Measurements from ENCODE around the gene ADRA2C.

The ADRA2C gene

DNA sequence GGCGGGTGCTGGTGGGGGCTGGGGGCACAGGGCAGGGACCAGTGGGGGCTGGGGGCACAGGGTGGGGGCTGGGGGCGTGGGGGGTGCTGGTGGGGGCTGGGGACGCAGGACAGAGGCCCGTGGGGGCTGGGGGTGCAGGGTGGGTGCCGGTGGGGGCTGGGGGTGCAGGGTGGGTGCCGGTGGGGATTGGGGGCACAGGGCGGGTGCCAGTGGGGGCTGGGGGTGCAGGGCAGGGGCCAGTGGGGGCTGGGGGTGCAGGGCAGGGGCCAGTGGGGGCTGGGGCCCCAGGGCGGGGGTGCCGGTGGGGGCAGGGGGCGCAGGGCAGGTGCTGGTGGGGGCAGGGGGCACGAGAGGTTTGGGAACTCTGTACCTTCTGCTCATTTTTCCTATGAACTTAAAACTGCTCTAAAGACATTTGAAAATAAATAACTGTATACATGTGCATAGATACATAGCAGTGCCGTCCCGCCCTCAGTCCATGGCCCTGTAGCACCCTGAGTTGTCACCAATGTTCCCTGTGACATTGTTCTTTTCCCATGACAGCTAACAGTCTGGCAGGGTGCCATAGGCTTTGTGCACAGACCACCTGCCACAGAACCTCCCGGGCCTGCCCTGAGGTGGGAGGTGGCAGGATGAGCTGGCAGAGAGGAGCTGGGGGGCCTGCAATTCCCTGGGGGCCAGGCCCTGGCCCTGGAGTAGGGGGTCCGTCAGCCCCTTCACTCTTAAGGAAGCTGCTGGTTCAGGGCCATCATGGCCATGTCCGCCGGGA, 35.6 kb upstream of the ADRA2C start:
- no peak for TF ChIP-seq POLR2A (IDR thresholded peaks at IDR 0.05; ENCODE audit: low read depth, low read length)
- no peak for TF ChIP-seq PAX5 (IDR thresholded peaks at IDR 0.05; ENCODE audit: insufficient read depth, low read length, severe bottlenecking)
- no peak for TF ChIP-seq POLR2AphosphoS5 (IDR thresholded peaks at IDR 0.05; ENCODE audit: low read depth, low read length)
- no peak for TF ChIP-seq TAF1 (IDR thresholded peaks at IDR 0.05; ENCODE audit: low read depth, low read length)
- no peak for TF ChIP-seq POU2F2 (IDR thresholded peaks at IDR 0.05; ENCODE audit: low read depth, low read length)
- no peak for TF ChIP-seq SPI1 (IDR thresholded peaks at IDR 0.05; ENCODE audit: low read depth, low read length)
- FAIRE-seq, result no peak
- no peak for DNase-seq (ENCODE audit: insufficient read length, low spot score)

DNA sequence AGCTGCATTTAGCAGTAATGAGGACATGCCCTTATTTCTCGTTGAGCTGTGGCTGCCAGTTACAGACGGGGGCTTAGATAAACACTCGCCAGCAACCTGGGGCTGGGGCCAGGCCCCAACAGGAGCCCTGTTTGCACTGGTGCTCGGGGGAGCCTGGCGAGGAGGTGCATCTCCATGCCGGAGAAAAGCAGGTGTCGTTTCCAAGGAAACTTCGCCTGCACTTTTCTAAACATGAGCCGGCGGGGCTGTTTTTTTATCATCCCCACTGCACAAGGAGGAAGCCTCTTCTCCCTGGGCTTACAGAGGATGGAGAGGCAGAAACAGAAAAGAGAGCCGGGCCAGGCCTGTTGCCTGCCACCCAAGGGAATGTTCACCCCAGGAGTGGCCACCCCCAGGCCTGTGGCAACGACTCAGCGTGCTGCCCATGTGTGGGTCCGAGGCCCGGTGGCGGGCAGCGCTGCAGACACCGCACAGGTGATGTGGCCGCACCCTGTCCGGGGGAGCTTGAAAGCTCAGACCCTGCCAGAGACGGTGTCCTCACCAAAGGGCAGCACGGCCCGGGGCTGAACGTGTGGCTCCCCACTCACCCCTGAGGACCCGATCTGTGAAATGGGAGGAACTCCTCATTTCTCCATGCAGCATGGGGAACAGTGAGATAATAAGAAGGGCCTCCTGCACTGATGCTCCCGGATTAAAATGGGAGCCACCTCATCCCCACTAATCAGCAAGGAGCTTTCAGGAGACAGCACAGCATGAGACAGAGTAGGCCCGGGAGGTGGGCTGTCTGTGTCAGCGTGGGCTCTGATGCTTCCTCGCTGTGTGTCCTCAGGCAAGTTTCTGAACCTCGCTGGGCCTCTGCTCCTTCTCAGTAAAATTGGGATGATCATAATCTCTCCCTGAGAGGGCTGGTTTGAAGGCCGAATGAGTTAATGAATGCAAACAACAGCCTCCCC, 33.8 kb upstream of the ADRA2C start:
- FAIRE-seq, result no peak
- DNase-seq (ENCODE audit: insufficient read length, low spot score), result no peak
- no peak for TF ChIP-seq POU2F2 (IDR thresholded peaks at IDR 0.05; ENCODE audit: low read depth, low read length)

DNA sequence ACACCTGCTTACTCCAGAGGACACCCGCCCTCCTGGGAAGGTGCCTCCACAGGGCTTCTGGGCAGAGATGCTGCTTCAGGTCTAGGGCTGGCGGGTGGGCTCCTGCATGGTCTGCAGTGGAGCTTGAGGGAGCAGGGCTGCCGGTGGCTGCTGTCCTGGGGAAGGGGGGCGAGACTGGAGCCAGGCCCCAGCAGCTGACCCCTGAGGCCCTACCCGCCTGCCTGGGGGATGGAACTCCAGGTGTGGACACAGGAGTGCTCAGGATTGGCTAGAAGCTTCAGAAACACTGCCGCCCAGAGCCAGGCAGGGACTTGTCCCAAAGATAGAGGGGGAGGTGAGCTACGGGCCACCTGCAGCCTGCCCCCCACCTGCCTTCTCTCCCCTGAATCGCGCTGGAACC, 33.0 kb upstream of the ADRA2C start:
- TF ChIP-seq SPI1 (IDR thresholded peaks at IDR 0.05; ENCODE audit: low read depth, low read length), result no peak
- TF ChIP-seq POLR2A (IDR thresholded peaks at IDR 0.05; ENCODE audit: low read depth, low read length), result no peak
- TF ChIP-seq PAX5 (IDR thresholded peaks at IDR 0.05; ENCODE audit: insufficient read depth, low read length, severe bottlenecking), result no peak
- TF ChIP-seq POU2F2 (IDR thresholded peaks at IDR 0.05; ENCODE audit: low read depth, low read length), result no peak
- TF ChIP-seq TAF1 (IDR thresholded peaks at IDR 0.05; ENCODE audit: low read depth, low read length), result no peak
- TF ChIP-seq POLR2AphosphoS5 (IDR thresholded peaks at IDR 0.05; ENCODE audit: low read depth, low read length), result no peak
- FAIRE-seq, result no peak
- no peak for DNase-seq (ENCODE audit: insufficient read length, low spot score)

DNA sequence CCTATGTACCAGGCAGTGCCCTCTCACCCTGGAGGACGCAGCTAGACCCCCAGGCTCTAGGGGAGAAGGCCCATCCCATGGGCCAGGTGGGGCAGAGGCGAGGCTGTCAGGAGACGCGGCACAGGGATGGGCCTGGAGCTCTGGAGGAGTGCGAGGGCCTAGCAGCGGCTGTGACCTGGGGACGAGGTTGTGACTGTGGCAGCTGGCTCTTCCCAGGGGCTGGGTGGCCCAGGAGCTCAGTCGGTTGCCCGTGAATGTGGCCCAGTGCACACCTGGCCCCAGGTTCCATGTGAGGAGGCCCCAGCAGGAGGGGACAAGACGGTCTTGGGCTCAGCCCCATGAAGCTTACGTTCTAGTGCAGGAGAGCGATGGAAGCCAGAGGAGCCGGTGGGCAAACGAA, 31.0 kb upstream of the ADRA2C start:
- no peak for TF ChIP-seq POLR2A (IDR thresholded peaks at IDR 0.05; ENCODE audit: low read depth, low read length)
- no peak for TF ChIP-seq POLR2AphosphoS5 (IDR thresholded peaks at IDR 0.05; ENCODE audit: low read depth, low read length)
- TF ChIP-seq POU2F2 (IDR thresholded peaks at IDR 0.05; ENCODE audit: low read depth, low read length), result no peak
- TF ChIP-seq TAF1 (IDR thresholded peaks at IDR 0.05; ENCODE audit: low read depth, low read length), result no peak
- DNase-seq (ENCODE audit: insufficient read length, low spot score), result no peak
- no peak for FAIRE-seq

DNA sequence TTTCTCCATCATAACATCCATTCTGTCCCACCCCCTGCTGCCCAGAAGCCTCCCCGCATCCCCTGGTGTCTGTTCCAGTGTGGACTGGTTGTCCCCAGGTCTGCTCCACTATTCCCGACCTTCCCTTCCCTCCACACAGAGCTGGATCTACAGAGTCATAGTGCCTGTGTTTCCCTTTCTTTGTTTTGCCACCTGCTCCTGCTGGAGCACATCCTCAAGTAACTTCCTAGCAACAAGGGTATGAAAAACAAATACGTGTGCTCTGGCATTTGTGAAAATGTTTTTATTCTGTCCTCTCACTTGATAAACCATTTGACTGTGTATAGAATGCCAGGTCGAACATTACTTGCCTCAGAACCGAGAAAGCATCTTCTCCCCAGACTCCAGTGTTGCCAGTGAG, 29.9 kb upstream of the ADRA2C start:
- FAIRE-seq (no peak), DNase-seq (ENCODE audit: insufficient read length, low spot score) (no peak)
- TF ChIP-seq PAX5 (IDR thresholded peaks at IDR 0.05; ENCODE audit: insufficient read depth, low read length, severe bottlenecking) (no peak), TAF1 (IDR thresholded peaks at IDR 0.05; ENCODE audit: low read depth, low read length) (no peak), POU2F2 (IDR thresholded peaks at IDR 0.05; ENCODE audit: low read depth, low read length) (no peak), POLR2AphosphoS5 (IDR thresholded peaks at IDR 0.05; ENCODE audit: low read depth, low read length) (no peak), SPI1 (IDR thresholded peaks at IDR 0.05; ENCODE audit: low read depth, low read length) (no peak), POLR2A (IDR thresholded peaks at IDR 0.05; ENCODE audit: low read depth, low read length) (no peak)

DNA sequence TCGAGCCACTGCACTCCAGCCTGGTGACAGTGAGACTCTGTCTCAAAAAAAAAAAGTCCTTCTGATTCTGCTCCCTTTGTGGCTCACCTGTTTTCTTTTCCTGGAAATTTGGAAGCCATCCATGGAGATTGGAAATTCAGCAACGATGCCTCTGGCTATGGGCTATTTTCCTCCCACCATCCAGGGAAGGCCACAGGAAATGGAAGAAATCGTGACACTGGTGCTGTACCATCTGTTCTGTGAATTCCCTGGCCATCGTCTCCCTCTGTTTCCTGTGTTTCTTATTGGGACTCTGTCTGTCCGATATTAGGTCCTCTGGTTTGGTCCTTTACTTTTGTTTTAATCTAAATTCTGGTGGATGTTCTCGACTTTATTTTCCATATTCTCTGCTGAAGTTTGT, 29.4 kb upstream of the ADRA2C start:
- no peak for TF ChIP-seq POU2F2 (IDR thresholded peaks at IDR 0.05; ENCODE audit: low read depth, low read length)
- TF ChIP-seq POLR2AphosphoS5 (IDR thresholded peaks at IDR 0.05; ENCODE audit: low read depth, low read length), result no peak
- no peak for TF ChIP-seq PAX5 (IDR thresholded peaks at IDR 0.05; ENCODE audit: insufficient read depth, low read length, severe bottlenecking)
- no peak for FAIRE-seq
- DNase-seq (ENCODE audit: insufficient read length, low spot score), result no peak

DNA sequence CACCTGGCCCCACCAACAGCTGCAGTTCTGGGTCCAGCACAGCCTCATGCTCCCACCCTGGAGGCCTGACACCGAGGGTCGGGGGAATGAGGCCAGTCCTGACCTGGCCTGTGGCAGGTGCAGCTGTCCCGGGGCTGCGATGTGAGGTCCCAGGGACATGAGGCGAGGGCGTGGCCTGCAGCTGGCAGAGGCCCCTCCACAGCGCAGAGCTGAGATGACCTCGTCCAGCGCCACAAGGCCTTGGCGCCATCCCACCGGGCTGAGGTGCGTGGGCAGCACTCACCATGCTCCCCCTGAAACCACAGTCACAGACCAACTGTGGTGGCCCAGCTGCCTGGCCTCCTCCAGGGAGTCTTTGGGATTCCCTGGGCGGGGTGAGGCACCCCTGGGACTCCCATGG, 26.6 kb upstream of the ADRA2C start:
- TF ChIP-seq TAF1 (IDR thresholded peaks at IDR 0.05; ENCODE audit: low read depth, low read length), result no peak
- no peak for TF ChIP-seq SPI1 (IDR thresholded peaks at IDR 0.05; ENCODE audit: low read depth, low read length)
- no peak for DNase-seq (ENCODE audit: insufficient read length, low spot score)
- FAIRE-seq, result no peak

DNA sequence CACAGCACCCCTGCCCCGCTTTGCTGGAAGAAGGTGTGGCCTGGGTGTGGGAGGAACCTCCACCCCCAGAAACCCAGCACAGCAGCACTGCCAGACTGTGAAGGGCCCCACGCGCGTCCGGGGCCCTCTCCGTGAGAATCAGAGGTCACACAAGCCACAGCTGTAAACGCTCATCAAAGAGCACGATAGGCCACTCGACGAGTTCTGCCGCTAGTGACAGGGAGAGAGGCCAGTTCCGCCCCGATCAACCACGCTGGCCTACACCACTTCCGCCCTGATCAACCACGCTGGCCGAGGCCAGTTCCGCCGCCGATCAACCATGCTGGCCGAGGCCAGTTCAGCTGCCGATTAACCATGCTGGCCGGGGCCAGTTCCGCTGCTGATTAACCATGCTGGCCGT, 25.9 kb upstream of the ADRA2C start:
- no peak for DNase-seq (ENCODE audit: insufficient read length, low spot score)
- TF ChIP-seq POLR2A (IDR thresholded peaks at IDR 0.05; ENCODE audit: low read depth, low read length) (no peak), SPI1 (IDR thresholded peaks at IDR 0.05; ENCODE audit: low read depth, low read length) (no peak), TAF1 (IDR thresholded peaks at IDR 0.05; ENCODE audit: low read depth, low read length) (no peak), PAX5 (IDR thresholded peaks at IDR 0.05; ENCODE audit: insufficient read depth, low read length, severe bottlenecking) (no peak), POLR2AphosphoS5 (IDR thresholded peaks at IDR 0.05; ENCODE audit: low read depth, low read length) (no peak), POU2F2 (IDR thresholded peaks at IDR 0.05; ENCODE audit: low read depth, low read length) (no peak)
- no peak for FAIRE-seq

DNA sequence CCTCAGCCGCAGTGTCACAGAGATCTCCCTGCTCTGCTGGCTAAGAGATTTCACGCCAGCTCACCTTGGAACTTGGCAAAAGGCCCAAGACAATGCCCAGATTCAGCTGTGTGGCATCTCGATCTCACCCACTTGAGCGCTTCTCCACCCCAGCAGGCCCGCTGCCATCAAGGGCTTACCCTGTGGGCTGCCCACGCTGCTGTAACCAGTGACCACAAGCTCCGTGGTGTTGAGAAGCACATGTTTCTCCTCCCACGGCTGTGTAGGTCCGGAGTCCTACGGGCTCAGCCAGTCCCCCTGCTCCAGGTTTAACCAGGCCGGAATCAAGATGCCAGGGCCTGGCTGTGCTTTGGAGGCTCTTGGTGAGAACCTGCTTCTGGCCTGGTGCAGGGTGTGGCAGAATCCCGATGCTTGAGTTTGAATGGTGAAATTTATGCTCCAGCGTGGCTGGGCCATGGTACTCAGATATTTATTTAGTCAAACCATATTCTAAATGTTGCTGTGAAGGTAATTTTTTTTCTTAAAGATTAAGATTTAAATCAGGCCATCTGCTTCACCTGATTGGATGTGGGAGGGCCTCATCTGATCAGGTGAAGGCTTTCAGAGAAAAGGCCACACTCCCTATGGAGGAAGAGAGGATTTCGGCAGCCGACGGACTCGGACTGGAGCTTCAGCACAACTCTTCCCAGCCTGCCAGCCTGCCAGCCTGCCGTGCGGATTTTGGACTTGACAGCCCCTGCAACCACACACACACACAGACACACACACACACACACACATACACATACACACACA, 24.8 kb upstream of the ADRA2C start:
- TF ChIP-seq TAF1 (IDR thresholded peaks at IDR 0.05; ENCODE audit: low read depth, low read length) (no peak), SPI1 (IDR thresholded peaks at IDR 0.05; ENCODE audit: low read depth, low read length) (no peak), PAX5 (IDR thresholded peaks at IDR 0.05; ENCODE audit: insufficient read depth, low read length, severe bottlenecking) (no peak), POLR2AphosphoS5 (IDR thresholded peaks at IDR 0.05; ENCODE audit: low read depth, low read length) (no peak), POU2F2 (IDR thresholded peaks at IDR 0.05; ENCODE audit: low read depth, low read length) (no peak), POLR2A (IDR thresholded peaks at IDR 0.05; ENCODE audit: low read depth, low read length) (no peak)
- FAIRE-seq, result no peak
- DNase-seq (ENCODE audit: insufficient read length, low spot score), result no peak
